ENCODE results near the gene TLCD3B.
"Not testable (repeated sequence)": the region's sequence is repeated elsewhere in the genome, so short reads cannot be mapped to it uniquely, and the experiment has no call there.

DNA sequence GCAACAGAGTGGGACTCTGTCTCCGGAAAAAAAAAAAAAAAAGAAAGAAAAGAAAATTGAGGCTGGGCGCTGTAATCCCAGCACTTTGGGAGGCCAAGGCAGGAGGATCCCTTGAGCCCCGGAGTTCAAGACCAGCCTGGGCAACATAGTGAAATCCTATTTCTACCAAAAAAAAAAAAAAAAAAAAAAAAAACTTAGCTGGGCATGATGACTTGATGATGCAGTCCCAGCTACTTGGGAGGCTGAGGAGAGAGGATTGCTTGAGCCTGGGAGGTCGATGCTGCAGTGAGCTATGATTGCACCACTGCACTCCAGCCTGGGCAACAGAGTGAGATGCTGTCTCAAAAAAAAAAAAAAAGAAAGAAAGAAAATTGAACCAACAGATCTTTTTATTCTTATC is 13.1 kb downstream of the TLCD3B start:
- not testable (repeated sequence) for TF ChIP-seq CTCF (IDR thresholded peaks at IDR 0.05; ENCODE audit: insufficient read depth, low read length); POLR2AphosphoS5 (IDR thresholded peaks at IDR 0.05; ENCODE audit: low read depth); SPI1 (IDR thresholded peaks at IDR 0.05; ENCODE audit: borderline replicate concordance, low read depth)
- TF ChIP-seq, protein P1, sequence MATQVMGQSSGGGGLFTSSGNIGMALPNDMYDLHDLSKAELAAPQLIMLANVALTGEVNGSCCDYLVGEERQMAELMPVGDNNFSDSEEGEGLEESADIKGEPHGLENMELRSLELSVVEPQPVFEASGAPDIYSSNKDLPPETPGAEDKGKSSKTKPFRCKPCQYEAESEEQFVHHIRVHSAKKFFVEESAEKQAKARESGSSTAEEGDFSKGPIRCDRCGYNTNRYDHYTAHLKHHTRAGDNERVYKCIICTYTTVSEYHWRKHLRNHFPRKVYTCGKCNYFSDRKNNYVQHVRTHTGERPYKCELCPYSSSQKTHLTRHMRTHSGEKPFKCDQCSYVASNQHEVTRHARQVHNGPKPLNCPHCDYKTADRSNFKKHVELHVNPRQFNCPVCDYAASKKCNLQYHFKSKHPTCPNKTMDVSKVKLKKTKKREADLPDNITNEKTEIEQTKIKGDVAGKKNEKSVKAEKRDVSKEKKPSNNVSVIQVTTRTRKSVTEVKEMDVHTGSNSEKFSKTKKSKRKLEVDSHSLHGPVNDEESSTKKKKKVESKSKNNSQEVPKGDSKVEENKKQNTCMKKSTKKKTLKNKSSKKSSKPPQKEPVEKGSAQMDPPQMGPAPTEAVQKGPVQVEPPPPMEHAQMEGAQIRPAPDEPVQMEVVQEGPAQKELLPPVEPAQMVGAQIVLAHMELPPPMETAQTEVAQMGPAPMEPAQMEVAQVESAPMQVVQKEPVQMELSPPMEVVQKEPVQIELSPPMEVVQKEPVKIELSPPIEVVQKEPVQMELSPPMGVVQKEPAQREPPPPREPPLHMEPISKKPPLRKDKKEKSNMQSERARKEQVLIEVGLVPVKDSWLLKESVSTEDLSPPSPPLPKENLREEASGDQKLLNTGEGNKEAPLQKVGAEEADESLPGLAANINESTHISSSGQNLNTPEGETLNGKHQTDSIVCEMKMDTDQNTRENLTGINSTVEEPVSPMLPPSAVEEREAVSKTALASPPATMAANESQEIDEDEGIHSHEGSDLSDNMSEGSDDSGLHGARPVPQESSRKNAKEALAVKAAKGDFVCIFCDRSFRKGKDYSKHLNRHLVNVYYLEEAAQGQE (IDR thresholded peaks at IDR 0.05; ENCODE audit: insufficient replicate concordance, low read depth) = not testable (repeated sequence)

Data from HL-60 (cell line).